GM12878 (cell line): ENCODE results near the gene TMTC3. TPM values are rescaled to one million over a fixed set of nuclear protein-coding genes. Genes with fewer than 3 reads are reported as not detected.

ENCODE experiments used
- ATAC-seq: fragments of 200-7000 bp; cut with Tn5 transposase; 3 replicates; pipeline ENCODE4 v1.9.1; 2020; ENCODE audit warnings: mild to moderate bottlenecking, moderate library complexity
- BruUV-seq: library from RNA; stranded (reverse); fragments of 400-500 nt; replicated peaks from 2 replicates; lab custom pipeline; 2021; lab: Mats Ljungman, UMichigan
- CTCF ChIA-PET: fragments of 300-600 bp; sonication (Branson Sonifier 250); formaldehyde crosslinking; extraction: SDS; loops from one replicate; lab custom pipeline; 2021; ENCODE audit warnings: inconsistent platforms; lab: Yijun Ruan, JAX
- POLR2A ChIA-PET: fragments of 350-600 bp; formaldehyde crosslinking; extraction: SDS; loops from one replicate; lab custom pipeline; 2021; ENCODE audit warnings: inconsistent platforms; lab: Charles Lee
- RAD21 ChIA-PET: fragments of 300-600 bp; sonication (Branson Sonifier 250); formaldehyde crosslinking; loops from one replicate; lab custom pipeline; 2023; ENCODE audit warnings: antibody characterized with exemption; ENCODE audit not compliant: unreplicated experiment; lab: Charles Lee
- SMC1A ChIA-PET: fragments of 300-600 bp; sonication (Branson Sonifier 250); formaldehyde crosslinking; loops from one replicate; lab custom pipeline; 2023; ENCODE audit not compliant: unreplicated experiment, uncharacterized antibody; lab: Charles Lee
- DNase-seq: peaks from one replicate; pipeline ENCODE4 v3.0.0-alpha.2; 2011; ENCODE audit warnings: low read depth, low spot score
- FAIRE-seq: peaks from 3 replicates; lab custom pipeline; 2011; peaks lifted over from hg19 to GRCh38; lab: Jason Lieb, UNC
- H2AFZ ChIP-seq: 2 replicates; pipeline ENCODE4 v1.6.0; 2011; ENCODE audit warnings: low read depth, low read length, control low read depth; ENCODE audit not compliant: control insufficient read depth
- H3K27ac ChIP-seq: 2 replicates; pipeline ENCODE4 v1.5.1; 2011; ENCODE audit warnings: control low read depth; ENCODE audit not compliant: control insufficient read depth, insufficient read depth
- H3K27me3 ChIP-seq, 2 experiments: replicated peaks in 1 of 2; 2 replicates each; pipeline versions ENCODE4 v1.6.0 to v1.6.1; 2011; ENCODE audit warnings: low read length in 1 of 2; ENCODE audit not compliant: control insufficient read depth in 2 of 2, insufficient read depth in 2 of 2
- H3K36me3 ChIP-seq, 2 experiments: 2 replicates each; pipeline ENCODE4 v1.5.1; 2011; ENCODE audit warnings: low read length in 1 of 2; ENCODE audit not compliant: control insufficient read depth in 2 of 2, insufficient read depth in 2 of 2
- H3K4me1 ChIP-seq: 2 replicates; pipeline ENCODE4 v1.6.1; 2011; ENCODE audit warnings: mild to moderate bottlenecking, low read length, moderate library complexity, mixed read lengths; ENCODE audit not compliant: control insufficient read depth, insufficient read depth
- H3K4me2 ChIP-seq: 2 replicates; pipeline ENCODE4 v1.6.0; 2011; ENCODE audit warnings: control low read depth; ENCODE audit not compliant: control insufficient read depth, insufficient read depth
- H3K4me3 ChIP-seq: fragments of 200-600 bp; sonication (generic); 2 replicates; pipeline ENCODE4 v1.5.1; 2016
- H3K79me2 ChIP-seq: 2 replicates; pipeline ENCODE4 v1.6.0; 2011; ENCODE audit warnings: low read length; ENCODE audit not compliant: control insufficient read depth, insufficient read depth
- H3K9ac ChIP-seq: 2 replicates; pipeline ENCODE4 v1.8.0; 2011; ENCODE audit warnings: low read length, control low read depth, mixed read lengths; ENCODE audit not compliant: control insufficient read depth, insufficient read depth
- H3K9me3 ChIP-seq: replicated peaks from 3 replicates; pipeline ENCODE4 v1.5.1; 2011; ENCODE audit warnings: mild to moderate bottlenecking, low read length; ENCODE audit not compliant: control insufficient read depth, insufficient read depth
- H4K20me1 ChIP-seq: 2 replicates; pipeline ENCODE4 v1.6.0; 2011; ENCODE audit not compliant: control insufficient read depth, insufficient read depth
- CBX5 ChIP-seq: sonication (generic); IDR thresholded peaks from 2 replicates; pipeline ENCODE4 v1.6.1; 2016; ENCODE audit warnings: low read depth, moderate library complexity, mild to moderate bottlenecking, inconsistent platforms
- CREB1 ChIP-seq: IDR thresholded peaks from 2 replicates; pipeline ENCODE4 v1.6.1; 2012; ENCODE audit warnings: low read depth, mild to moderate bottlenecking, inconsistent platforms
- FOS ChIP-seq: IDR thresholded peaks from 3 replicates; pipeline ENCODE4 v1.6.1; 2011; ENCODE audit warnings: borderline replicate concordance; ENCODE audit not compliant: insufficient read length; ENCODE audit errors: extremely low read depth
- KLF5 ChIP-seq: fragments of 450-650 bp; IDR thresholded peaks from 2 replicates; pipeline ENCODE4 v1.6.1; 2014; ENCODE audit warnings: mild to moderate bottlenecking; ENCODE audit not compliant: partially characterized antibody
- MEF2A ChIP-seq: IDR thresholded peaks from 2 replicates; pipeline ENCODE4 v1.6.1; 2011; ENCODE audit warnings: low read depth, mild to moderate bottlenecking, low read length, moderate library complexity; ENCODE audit not compliant: insufficient read depth
- SIX5 ChIP-seq: IDR thresholded peaks from 2 replicates; pipeline ENCODE4 v1.6.1; 2011; ENCODE audit warnings: mild to moderate bottlenecking, low read depth, low read length, moderate library complexity; ENCODE audit not compliant: severe bottlenecking
- SMC3 ChIP-seq: IDR thresholded peaks from 2 replicates; pipeline ENCODE4 v1.6.1; 2011; ENCODE audit warnings: low read length, improper control_type of control experiment, borderline replicate concordance
- SUPT20H ChIP-seq: IDR thresholded peaks from 2 replicates; pipeline ENCODE4 v1.6.1; 2011; ENCODE audit warnings: low read depth, mild to moderate bottlenecking, low read length, moderate library complexity, borderline replicate concordance; ENCODE audit not compliant: control insufficient read depth
- SUZ12 ChIP-seq: fragments of 200-600 bp; sonication (generic); IDR thresholded peaks from one replicate; pipeline ENCODE4 v1.6.1; 2018; ENCODE audit warnings: antibody characterized with exemption, mild to moderate bottlenecking; ENCODE audit not compliant: unreplicated experiment
- WGBS: methylation state at CpG from one replicate; pipeline ENCODE4 v1.1.6; 2016; ENCODE audit warnings: low lambda C conversion rate; ENCODE audit not compliant: insufficient replicate concordance, insufficient coverage; ENCODE audit errors: missing lambda C conversion rate; 5-methylcytosine and 5-hydroxymethylcytosine counted together
- in situ Hi-C: fragments of 300-500 bp; cut with MboI; formaldehyde crosslinking; loops from 9 replicates; pipeline ENCODE4 v1.14.3; 2018; ENCODE audit warnings: mixed read lengths
- intact Hi-C: fragments of 100-400 bp; cut with micrococcal nuclease; formaldehyde crosslinking; loops from one replicate; pipeline ENCODE4 v1.14.2; 2022; ENCODE audit not compliant: unreplicated experiment
- polyA plus RNA-seq, 11 experiments: library from polyadenylated mRNA; depleted of rRNA in 4 of 11; unstranded in 6 of 11; stranded (reverse) in 5 of 11; fragments of >200 nt; fragmentation: Nextera tagmentation in 4 of 11; fragmentation: Illumina TruSeq in 1 of 11; extraction: Ambion mirVana in 4 of 11; extraction: Trizol in 1 of 11; gene quantifications; 1 replicate in 1 of 11; 2 replicates in 10 of 11; pipeline versions ENCODE4 v1.2.1 to v1.2.3, GENCODE V29; 2011 to 2016; ENCODE audit warnings: inconsistent platforms in 2 of 11, missing spikeins in 2 of 11, low read depth in 1 of 11
- total RNA-seq, 4 experiments: library from RNA; depleted of rRNA in 3 of 4; stranded (reverse); fragments of >200 nt in 3 of 4; fragmentation: Illumina TruSeq in 1 of 4; extraction: Trizol in 1 of 4; gene quantifications; 2 replicates each; pipeline versions ENCODE4 v1.2.1 to v1.2.3, GENCODE V29; 2013 to 2021
- TF ChIP-seq, protein P1 (sequence below): fragments of 450-650 bp; IDR thresholded peaks from 2 replicates; pipeline ENCODE4 v1.6.1; 2016; ENCODE audit warnings: mild to moderate bottlenecking
- TF ChIP-seq, protein P2 (sequence below): fragments of 450-650 bp; IDR thresholded peaks from 2 replicates; pipeline ENCODE4 v1.6.1; 2017; ENCODE audit warnings: mild to moderate bottlenecking
- TF ChIP-seq, protein P3 (sequence below): IDR thresholded peaks from 2 replicates; pipeline ENCODE4 v1.6.1; 2012; ENCODE audit warnings: low read depth, low read length, improper control_type of control experiment
- TF ChIP-seq, protein P4 (sequence below): IDR thresholded peaks from 2 replicates; pipeline ENCODE4 v1.6.1; 2012; ENCODE audit warnings: mild to moderate bottlenecking, low read depth, low read length

Gene TMTC3
- total and polyA plus RNA-seq, 10 of the 15 experiments (the other 5 are each of a cell fraction or from before 2014, with no cell fraction given), result 1.4 to 5.7 (median 3.5) TPM

DNA sequence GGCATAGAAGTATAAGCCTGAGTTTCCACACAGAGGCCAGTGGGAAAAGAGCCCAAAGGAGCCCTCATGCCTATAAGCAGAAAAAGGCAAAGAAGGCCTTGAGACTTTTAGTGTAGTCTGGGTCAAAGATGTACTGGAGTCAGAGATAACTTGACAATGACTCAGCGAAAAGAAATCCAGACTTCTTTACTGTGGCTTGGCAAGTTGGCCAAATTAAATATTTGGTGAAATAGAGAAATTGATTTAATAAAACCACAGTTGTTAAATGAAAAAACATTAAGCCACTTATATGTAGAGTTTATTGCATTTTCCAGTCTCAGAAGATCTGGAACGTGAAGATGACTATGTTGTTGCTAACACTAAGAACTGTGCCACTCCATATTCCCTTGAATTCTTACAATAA is 105.1 kb downstream of the TMTC3 start:
- Histone ChIP-seq H4K20me1 (no peaks in the 10 kb centered on the region), H3K27ac (no peak overlapping the region), H3K36me3 (no peaks in the 10 kb centered on the region), H3K4me2 (no peak overlapping the region), H3K4me1 (no peaks in the 10 kb centered on the region), H2AFZ (no peak overlapping the region), H3K79me2 (no peaks in the 10 kb centered on the region), H3K9me3 (no peaks in the 10 kb centered on the region; the same call in 2 of the 3 replicates), H3K9ac (no peak overlapping the region), H3K4me3 (no peak overlapping the region), H3K27me3 (no peaks in the 10 kb centered on the region)
- ChIA-PET RAD21 (no interaction called here), SMC1A (interaction anchor here (1.7 kb wide), 1 partner anchor 10 kb away, joined by 8 read pairs; no protein-coding TSS in a partner anchor), CTCF (no interaction called here), POLR2A (no interaction called here)
- ATAC-seq (no peak), FAIRE-seq (peak; percentile 27), DNase-seq (no peak)
- intact Hi-C loops (no loop called here), in situ Hi-C loops (no loop called here)
- 61% methylated on average over 2 of the region's 2 CpGs for WGBS
- no TSS peak for BruUV-seq
- TF ChIP-seq MEF2A (no peak), SMC3 (no peak), CREB1 (no peak), FOS (no peak), SUPT20H (no peak), SUZ12 (no peak), KLF5 (no peak), SIX5 (no peak), CBX5 (no peak)
- TF ChIP-seq, protein P1, sequence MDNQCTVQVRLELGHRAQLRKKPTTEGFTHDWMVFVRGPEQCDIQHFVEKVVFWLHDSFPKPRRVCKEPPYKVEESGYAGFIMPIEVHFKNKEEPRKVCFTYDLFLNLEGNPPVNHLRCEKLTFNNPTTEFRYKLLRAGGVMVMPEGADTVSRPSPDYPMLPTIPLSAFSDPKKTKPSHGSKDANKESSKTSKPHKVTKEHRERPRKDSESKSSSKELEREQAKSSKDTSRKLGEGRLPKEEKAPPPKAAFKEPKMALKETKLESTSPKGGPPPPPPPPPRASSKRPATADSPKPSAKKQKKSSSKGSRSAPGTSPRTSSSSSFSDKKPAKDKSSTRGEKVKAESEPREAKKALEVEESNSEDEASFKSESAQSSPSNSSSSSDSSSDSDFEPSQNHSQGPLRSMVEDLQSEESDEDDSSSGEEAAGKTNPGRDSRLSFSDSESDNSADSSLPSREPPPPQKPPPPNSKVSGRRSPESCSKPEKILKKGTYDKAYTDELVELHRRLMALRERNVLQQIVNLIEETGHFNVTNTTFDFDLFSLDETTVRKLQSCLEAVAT, result no peak
- TF ChIP-seq, protein P2, sequence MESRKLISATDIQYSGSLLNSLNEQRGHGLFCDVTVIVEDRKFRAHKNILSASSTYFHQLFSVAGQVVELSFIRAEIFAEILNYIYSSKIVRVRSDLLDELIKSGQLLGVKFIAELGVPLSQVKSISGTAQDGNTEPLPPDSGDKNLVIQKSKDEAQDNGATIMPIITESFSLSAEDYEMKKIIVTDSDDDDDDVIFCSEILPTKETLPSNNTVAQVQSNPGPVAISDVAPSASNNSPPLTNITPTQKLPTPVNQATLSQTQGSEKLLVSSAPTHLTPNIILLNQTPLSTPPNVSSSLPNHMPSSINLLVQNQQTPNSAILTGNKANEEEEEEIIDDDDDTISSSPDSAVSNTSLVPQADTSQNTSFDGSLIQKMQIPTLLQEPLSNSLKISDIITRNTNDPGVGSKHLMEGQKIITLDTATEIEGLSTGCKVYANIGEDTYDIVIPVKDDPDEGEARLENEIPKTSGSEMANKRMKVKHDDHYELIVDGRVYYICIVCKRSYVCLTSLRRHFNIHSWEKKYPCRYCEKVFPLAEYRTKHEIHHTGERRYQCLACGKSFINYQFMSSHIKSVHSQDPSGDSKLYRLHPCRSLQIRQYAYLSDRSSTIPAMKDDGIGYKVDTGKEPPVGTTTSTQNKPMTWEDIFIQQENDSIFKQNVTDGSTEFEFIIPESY, result no peak
- TF ChIP-seq, protein P3, sequence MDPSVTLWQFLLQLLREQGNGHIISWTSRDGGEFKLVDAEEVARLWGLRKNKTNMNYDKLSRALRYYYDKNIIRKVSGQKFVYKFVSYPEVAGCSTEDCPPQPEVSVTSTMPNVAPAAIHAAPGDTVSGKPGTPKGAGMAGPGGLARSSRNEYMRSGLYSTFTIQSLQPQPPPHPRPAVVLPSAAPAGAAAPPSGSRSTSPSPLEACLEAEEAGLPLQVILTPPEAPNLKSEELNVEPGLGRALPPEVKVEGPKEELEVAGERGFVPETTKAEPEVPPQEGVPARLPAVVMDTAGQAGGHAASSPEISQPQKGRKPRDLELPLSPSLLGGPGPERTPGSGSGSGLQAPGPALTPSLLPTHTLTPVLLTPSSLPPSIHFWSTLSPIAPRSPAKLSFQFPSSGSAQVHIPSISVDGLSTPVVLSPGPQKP, result no peak
- TF ChIP-seq, protein P4, sequence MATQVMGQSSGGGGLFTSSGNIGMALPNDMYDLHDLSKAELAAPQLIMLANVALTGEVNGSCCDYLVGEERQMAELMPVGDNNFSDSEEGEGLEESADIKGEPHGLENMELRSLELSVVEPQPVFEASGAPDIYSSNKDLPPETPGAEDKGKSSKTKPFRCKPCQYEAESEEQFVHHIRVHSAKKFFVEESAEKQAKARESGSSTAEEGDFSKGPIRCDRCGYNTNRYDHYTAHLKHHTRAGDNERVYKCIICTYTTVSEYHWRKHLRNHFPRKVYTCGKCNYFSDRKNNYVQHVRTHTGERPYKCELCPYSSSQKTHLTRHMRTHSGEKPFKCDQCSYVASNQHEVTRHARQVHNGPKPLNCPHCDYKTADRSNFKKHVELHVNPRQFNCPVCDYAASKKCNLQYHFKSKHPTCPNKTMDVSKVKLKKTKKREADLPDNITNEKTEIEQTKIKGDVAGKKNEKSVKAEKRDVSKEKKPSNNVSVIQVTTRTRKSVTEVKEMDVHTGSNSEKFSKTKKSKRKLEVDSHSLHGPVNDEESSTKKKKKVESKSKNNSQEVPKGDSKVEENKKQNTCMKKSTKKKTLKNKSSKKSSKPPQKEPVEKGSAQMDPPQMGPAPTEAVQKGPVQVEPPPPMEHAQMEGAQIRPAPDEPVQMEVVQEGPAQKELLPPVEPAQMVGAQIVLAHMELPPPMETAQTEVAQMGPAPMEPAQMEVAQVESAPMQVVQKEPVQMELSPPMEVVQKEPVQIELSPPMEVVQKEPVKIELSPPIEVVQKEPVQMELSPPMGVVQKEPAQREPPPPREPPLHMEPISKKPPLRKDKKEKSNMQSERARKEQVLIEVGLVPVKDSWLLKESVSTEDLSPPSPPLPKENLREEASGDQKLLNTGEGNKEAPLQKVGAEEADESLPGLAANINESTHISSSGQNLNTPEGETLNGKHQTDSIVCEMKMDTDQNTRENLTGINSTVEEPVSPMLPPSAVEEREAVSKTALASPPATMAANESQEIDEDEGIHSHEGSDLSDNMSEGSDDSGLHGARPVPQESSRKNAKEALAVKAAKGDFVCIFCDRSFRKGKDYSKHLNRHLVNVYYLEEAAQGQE, result no peak
